ENCODE data around the gene ST3GAL3.
A peak's percentile ranks its signal among the peaks of the same experiment; 100 is the strongest.

The ST3GAL3 gene

DNA sequence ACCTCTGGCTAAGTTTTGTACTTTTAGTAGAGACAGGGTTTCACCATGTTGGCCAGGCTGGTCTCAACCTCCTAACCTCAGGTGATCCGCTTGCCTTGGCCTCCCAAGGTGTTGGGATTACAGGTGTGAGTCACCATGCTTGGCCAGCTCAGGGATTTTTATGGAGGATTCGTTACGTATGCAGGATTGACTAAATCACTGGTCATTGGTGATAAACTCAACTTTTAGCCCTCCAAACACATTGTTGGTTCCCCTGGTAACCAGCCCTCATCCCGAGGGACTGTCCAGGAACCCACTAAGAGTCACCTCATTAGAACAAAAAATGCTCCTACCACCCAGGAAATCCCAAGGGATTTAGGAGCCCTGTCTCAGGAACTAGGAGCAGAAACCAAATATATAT lies 40.4 kb downstream of the ST3GAL3 start:
- Mint-ChIP-seq H3K4me1 (ENCODE audit: low read depth in 2 of 2) (no peaks in the 10 kb centered on the region), H3K27me3 (no peaks in the 10 kb centered on the region), H3K4me3 (no peak overlapping the region), H3K36me3 (ENCODE audit: insufficient read depth) (peaks cover 4% of the 10 kb centered on the region), H3K27ac (no peak overlapping the region), H3K9me3 (no peaks in the 10 kb centered on the region)
- ATAC-seq (replicated peaks): no peak
- no peak for DNase-seq

DNA sequence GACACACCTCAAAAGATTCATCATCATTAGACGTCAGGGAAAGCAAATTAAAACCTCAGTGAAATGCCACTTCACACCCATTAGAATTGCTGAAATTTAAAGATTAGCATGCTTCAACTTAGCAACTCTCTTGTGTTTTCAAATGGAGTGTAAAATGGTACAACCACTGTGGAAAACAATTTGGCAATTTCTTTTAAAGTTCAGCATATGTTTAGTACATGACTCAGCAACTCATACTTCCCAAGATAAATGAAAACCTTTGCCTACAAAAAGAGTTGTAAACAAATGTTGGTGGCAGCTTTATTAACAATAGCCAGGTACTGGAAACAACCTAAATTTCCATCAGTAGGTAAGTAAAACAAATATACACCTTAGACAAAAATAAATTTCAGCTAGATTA lies 42.7 kb downstream of the ST3GAL3 start:
- no peaks in the 10 kb centered on the region for H3K4me1 Mint-ChIP-seq (ENCODE audit: low read depth in 2 of 2)
- H3K36me3 Mint-ChIP-seq (ENCODE audit: insufficient read depth): peaks cover 4% of the 10 kb centered on the region
- no peak for ATAC-seq (replicated peaks)
- DNase-seq: no peak
- H3K27ac Mint-ChIP-seq: no peak overlapping the region
- H3K9me3 Mint-ChIP-seq: no peaks in the 10 kb centered on the region
- H3K4me3 Mint-ChIP-seq: no peak overlapping the region
- no peaks in the 10 kb centered on the region for H3K27me3 Mint-ChIP-seq

DNA sequence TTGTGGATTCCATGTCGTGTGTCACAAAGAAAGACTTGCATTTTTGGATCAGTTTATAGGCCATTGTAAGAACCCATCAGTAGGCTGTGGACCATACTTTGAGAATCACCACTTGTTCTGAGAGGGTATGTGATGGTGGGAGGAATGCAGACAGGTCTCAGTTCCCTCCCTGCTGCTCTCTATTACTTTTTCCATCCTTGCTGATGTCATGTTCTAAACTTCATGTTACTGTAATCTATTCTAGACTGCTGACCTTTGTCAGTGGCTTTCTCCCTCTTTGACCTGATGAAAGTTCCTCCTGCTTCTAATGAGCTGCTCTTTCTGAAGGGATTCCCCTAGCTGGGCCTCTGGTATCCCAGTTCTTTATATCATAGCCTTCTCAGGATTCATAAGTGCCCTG lies 46.1 kb downstream of the ST3GAL3 start:
- Mint-ChIP-seq H3K27me3 (no peaks in the 10 kb centered on the region), H3K9me3 (no peaks in the 10 kb centered on the region), H3K4me3 (no peak overlapping the region), H3K27ac (peak overlapping the region in 1 of 2 donors; percentile 31), H3K36me3 (ENCODE audit: insufficient read depth) (peaks cover 4% of the 10 kb centered on the region), H3K4me1 (ENCODE audit: low read depth in 2 of 2) (no peaks in the 10 kb centered on the region)
- ATAC-seq (replicated peaks) (no peak), DNase-seq (no peak)

DNA sequence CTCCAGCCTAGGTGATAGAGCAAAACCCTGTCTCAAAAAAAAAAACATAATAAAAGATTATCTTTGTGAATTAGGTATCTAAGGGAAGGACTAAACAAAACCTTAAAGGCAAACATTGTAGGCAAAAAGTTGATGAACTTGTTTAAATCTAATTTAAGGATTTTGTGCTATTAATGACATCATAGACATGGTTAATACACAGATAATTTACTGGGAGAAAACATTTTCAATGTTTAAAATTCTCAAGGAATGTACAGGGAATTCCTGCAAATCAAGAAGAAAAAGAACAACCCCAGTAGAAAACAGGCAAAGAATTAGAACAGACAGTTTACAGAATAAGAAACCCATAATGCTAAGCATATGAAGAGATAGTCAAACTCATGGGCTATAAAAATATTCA lies 47.6 kb downstream of the ST3GAL3 start:
- H3K27me3 Mint-ChIP-seq: no peaks in the 10 kb centered on the region
- no peak for ATAC-seq (replicated peaks)
- H3K27ac Mint-ChIP-seq: no peak overlapping the region
- peaks cover 4% of the 10 kb centered on the region for H3K36me3 Mint-ChIP-seq (ENCODE audit: insufficient read depth)
- H3K9me3 Mint-ChIP-seq: no peaks in the 10 kb centered on the region
- no peaks in the 10 kb centered on the region for H3K4me1 Mint-ChIP-seq (ENCODE audit: low read depth in 2 of 2)
- no peak overlapping the region for H3K4me3 Mint-ChIP-seq
- DNase-seq: no peak

DNA sequence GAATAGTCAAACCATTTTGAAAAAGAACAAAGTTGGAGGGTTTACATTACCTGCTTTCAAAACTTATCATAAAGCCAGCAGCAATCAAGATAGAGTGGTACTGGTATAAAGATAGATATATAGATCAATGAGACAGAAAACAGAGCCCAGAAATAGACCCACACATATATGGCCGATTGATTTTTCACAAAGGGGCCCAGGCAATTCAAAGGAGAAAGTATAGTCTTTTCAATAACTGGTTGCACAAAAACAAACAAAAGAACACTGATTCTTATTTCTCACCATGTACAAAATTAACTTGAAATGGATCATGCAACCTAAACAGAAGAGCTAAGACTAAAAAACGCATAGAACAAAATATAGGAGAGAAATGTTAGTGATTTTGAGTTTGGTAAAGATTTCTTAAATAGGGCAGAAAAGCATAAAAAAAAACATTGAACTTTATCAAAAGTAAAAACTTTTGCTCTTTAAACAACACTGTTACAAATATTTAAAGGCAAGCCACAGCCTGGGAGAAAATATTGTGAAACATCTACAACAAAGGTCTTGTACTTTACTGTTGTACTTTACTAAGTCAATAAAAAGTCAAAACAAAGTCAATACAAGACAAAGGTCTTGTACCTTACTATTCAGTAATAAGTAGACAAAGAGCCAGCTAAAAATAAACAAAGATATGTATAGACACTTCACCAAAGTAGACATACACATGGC lies 50.2 kb downstream of the ST3GAL3 start:
- H3K4me3 Mint-ChIP-seq: no peak overlapping the region
- H3K4me1 Mint-ChIP-seq (ENCODE audit: low read depth in 2 of 2): no peaks in the 10 kb centered on the region
- DNase-seq: no peak
- H3K9me3 Mint-ChIP-seq: no peaks in the 10 kb centered on the region
- no peak for ATAC-seq (replicated peaks)
- H3K27ac Mint-ChIP-seq: no peak overlapping the region
- H3K36me3 Mint-ChIP-seq (ENCODE audit: insufficient read depth): peaks cover 2% of the 10 kb centered on the region
- H3K27me3 Mint-ChIP-seq: no peaks in the 10 kb centered on the region

DNA sequence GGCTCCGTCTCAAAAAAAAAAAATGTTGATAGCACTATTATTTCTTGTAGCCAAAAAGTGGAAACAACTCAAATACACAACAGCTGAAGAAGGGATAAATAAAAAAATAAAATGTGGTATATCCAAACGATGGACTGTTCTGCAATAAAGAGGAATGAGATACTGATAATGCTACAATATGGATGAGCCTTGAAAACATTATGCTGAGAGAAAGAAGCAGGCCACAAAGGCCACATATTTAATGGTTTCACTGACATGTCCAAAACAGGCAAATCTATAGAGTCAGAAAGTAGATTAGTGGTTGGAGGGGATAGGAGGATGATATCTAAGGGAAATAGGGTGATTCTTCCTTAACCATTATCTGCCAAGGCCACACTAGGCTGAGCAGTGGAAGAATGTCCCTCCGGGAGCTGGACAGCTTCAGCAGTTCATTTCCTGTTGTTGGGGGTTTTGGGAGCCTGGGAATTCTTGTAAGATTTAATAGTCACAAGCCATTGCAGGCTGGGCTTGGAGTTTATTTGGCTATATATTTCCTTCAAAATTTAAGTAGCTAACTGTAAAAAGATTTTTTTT lies 53.5 kb downstream of the ST3GAL3 start:
- Mint-ChIP-seq H3K4me1 (ENCODE audit: low read depth in 2 of 2) (peaks cover 4% of the 10 kb centered on the region in 2 donors), H3K27ac (peak overlapping the region in 1 of 2 donors; percentile 64), H3K36me3 (ENCODE audit: insufficient read depth) (no peaks in the 10 kb centered on the region), H3K4me3 (no peak overlapping the region), H3K27me3 (no peaks in the 10 kb centered on the region), H3K9me3 (no peaks in the 10 kb centered on the region)
- ATAC-seq (replicated peaks) (no peak), DNase-seq (no peak)

DNA sequence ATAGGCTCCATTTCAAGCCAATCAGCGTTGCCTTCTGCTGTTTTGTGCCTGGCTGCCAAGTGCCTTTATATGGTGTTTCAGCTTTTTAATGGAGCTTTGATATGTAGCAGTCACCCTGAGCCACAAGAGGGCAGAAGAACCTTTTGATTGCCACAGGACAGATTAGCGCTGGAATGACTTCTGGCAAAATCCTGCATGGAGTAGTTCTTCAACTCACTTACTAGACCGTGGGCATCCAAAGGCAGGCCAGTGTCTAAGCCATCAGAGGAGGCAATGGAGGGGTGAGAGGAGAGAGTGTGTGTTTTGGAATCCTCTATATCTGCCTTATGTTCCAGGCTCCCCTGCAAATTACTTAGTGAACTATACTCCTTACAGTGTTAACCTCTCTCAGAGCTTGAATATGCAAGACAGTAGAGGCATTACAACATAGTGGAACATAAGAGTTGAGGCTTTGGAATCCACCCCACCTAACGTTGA lies 56.2 kb downstream of the ST3GAL3 start:
- peak; percentile 72 for ATAC-seq (replicated peaks)
- no peaks in the 10 kb centered on the region for H3K36me3 Mint-ChIP-seq (ENCODE audit: insufficient read depth)
- no peak overlapping the region for H3K4me3 Mint-ChIP-seq
- no peaks in the 10 kb centered on the region for H3K9me3 Mint-ChIP-seq
- peak; percentile 10 to 33 (median 22) for DNase-seq
- H3K27ac Mint-ChIP-seq: peak overlapping the region in 1 of 2 donors; percentile 36
- peaks cover 4% of the 10 kb centered on the region in 2 donors for H3K4me1 Mint-ChIP-seq (ENCODE audit: low read depth in 2 of 2)
- no peaks in the 10 kb centered on the region for H3K27me3 Mint-ChIP-seq

DNA sequence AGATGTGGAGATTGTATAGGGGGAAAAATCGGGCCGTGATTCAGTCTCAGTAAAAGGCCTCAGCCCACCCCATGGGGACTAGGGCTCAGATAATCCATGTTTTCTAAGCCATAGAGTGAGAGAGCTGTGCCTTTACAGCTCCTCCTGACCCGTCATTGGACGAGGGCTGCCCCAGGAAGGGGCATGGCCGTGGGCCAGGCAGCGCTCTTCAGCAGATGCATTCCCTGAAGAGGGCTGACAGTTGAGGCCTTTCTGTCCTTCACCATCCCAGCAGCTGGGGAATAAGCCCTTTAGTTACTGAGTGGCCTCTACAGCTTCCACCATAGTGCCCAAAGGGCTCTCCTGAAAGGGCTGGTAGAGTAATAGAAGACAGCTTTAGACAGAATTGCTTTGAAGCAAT lies 57.2 kb downstream of the ST3GAL3 start:
- no peaks in the 10 kb centered on the region for H3K36me3 Mint-ChIP-seq (ENCODE audit: insufficient read depth)
- H3K9me3 Mint-ChIP-seq: no peaks in the 10 kb centered on the region
- H3K4me3 Mint-ChIP-seq: no peak overlapping the region
- no peak overlapping the region for H3K27ac Mint-ChIP-seq
- no peak for ATAC-seq (replicated peaks)
- DNase-seq: no peak
- H3K27me3 Mint-ChIP-seq: no peaks in the 10 kb centered on the region
- H3K4me1 Mint-ChIP-seq (ENCODE audit: low read depth in 2 of 2): peaks cover 4% of the 10 kb centered on the region in 2 donors

DNA sequence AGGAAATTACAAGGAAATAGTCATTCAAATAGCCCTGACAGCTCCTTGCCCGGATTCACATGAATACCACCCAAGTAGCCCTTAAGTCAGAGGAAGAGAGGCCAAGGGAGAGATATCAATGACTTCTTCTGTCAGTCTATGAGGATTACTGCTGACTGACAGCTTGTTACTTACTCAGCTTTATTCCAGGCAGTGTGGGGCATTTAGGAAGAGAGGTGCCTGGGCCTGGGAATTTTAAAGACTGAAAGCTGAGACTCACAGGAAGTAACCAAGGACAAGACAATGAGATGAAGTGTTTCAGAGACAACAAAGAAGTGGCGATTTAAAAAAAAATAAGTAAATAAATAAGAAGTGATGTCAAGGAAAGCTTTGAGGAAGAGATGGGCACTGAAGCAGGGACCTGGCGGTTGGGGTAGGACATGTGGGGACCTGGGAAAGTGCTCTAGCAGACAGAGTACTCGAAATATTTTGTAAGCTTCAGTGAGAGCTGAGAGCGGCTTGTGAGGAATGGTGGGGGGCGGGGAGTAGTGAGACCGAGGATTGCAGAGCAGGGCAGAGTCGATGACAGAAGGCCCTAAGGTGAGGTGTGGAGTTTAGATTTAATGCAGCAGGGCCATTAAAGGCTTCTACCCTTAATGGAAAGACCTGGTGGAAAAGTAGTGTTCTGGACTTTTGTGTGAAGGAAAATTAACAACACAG lies 58.9 kb downstream of the ST3GAL3 start:
- H3K27ac Mint-ChIP-seq: no peak overlapping the region
- no peak overlapping the region for H3K4me3 Mint-ChIP-seq
- DNase-seq (no peak), ATAC-seq (replicated peaks) (no peak)
- H3K4me1 Mint-ChIP-seq (ENCODE audit: low read depth in 2 of 2): peaks cover 4% of the 10 kb centered on the region in 2 donors
- no peaks in the 10 kb centered on the region for H3K27me3 Mint-ChIP-seq
- H3K36me3 Mint-ChIP-seq (ENCODE audit: insufficient read depth): no peaks in the 10 kb centered on the region
- no peaks in the 10 kb centered on the region for H3K9me3 Mint-ChIP-seq

DNA sequence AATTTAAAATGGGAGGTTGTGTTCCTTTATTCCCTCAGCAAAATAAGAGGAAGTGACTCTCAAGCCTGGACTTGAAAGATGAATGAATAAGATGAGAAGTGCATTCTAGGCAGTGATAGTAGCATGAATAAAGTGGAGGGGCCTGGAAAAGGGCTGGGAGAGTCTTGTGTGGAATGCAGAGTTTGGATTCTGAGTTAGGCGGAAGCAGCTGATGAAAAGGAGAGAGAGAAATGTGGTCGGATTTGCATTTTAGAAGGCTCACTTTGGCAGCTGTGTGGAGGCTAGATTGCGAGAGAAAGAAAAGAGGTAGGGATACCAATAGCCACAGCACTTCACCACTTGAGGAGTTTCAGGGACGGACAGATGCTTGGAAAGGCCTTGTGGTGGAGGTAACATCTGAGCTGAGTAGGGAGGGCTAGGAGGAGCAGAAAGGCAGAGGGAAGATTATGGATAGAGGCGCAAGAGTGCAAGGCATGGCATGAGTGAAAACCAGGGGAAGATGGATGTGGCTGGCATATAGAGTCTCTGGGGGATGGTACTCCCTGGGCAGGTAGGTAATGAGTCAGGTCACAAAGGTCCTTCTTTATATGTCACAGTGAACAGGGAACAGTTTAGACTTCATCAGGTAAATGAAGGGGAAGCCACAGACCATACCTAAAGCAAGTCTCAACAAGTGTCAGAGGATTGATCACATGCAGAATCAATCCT lies 59.6 kb downstream of the ST3GAL3 start:
- H3K4me1 Mint-ChIP-seq (ENCODE audit: low read depth in 2 of 2): peaks cover 4% of the 10 kb centered on the region in 2 donors
- no peaks in the 10 kb centered on the region for H3K27me3 Mint-ChIP-seq
- no peak for ATAC-seq (replicated peaks)
- no peak overlapping the region for H3K4me3 Mint-ChIP-seq
- no peak overlapping the region for H3K27ac Mint-ChIP-seq
- DNase-seq: no peak
- H3K36me3 Mint-ChIP-seq (ENCODE audit: insufficient read depth): peaks cover 1% of the 10 kb centered on the region
- H3K9me3 Mint-ChIP-seq: no peaks in the 10 kb centered on the region

DNA sequence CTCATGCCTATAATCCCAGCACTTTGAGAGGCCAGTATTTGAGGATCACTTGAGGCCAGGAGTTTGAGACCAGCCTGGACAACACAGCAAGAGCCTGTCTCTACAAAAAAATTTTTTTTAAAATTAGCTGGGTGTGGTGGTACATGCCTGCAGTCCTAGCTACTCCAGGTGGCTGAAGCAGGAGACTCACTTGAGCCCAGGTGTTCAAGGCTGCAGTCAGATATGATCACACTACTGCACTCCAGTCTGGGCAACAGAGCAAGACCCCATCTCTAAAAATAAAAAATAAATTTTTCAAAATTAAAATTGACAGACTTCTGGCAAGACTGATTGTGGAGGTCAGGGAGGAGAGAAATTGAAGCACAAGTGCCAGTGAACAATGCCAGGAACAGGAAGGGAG lies 60.8 kb downstream of the ST3GAL3 start:
- H3K27me3 Mint-ChIP-seq: no peaks in the 10 kb centered on the region
- ATAC-seq (replicated peaks): no peak
- H3K4me3 Mint-ChIP-seq: no peak overlapping the region
- no peak overlapping the region for H3K27ac Mint-ChIP-seq
- peaks cover 4% of the 10 kb centered on the region in 2 donors for H3K4me1 Mint-ChIP-seq (ENCODE audit: low read depth in 2 of 2)
- DNase-seq: no peak
- H3K36me3 Mint-ChIP-seq (ENCODE audit: insufficient read depth): peaks cover 8% of the 10 kb centered on the region
- no peaks in the 10 kb centered on the region for H3K9me3 Mint-ChIP-seq

DNA sequence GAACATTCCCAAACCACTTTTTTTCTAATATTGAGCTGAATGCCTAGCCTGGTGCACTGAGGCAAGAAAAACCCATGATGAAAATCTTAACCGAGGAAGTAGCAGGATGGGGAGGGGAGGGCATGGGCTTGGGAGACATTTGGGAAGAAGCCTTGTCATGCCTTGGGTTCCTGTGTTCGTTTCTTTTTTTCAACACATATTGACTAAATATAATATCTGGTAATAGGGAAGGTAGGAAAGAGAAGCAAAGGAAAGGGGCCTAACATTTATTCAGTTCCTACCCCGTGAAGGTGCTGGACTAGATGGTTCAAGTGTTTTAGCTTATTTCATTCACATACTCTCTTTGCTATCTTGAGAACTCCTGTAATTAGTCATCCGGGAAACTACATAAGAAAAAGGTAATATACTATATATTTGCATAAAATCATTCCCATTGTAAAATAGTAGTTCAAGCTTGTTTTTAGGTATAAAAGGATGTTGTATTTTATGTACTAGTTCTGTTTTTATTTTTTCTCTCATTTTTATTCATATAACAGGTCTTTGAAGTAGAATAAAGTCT lies 62.1 kb downstream of the ST3GAL3 start:
- no peak overlapping the region for H3K4me3 Mint-ChIP-seq
- ATAC-seq (replicated peaks) (no peak), DNase-seq (no peak)
- no peaks in the 10 kb centered on the region for H3K9me3 Mint-ChIP-seq
- H3K4me1 Mint-ChIP-seq (ENCODE audit: low read depth in 2 of 2): no peaks in the 10 kb centered on the region
- no peak overlapping the region for H3K27ac Mint-ChIP-seq
- peaks cover 9% of the 10 kb centered on the region for H3K36me3 Mint-ChIP-seq (ENCODE audit: insufficient read depth)
- no peaks in the 10 kb centered on the region for H3K27me3 Mint-ChIP-seq

DNA sequence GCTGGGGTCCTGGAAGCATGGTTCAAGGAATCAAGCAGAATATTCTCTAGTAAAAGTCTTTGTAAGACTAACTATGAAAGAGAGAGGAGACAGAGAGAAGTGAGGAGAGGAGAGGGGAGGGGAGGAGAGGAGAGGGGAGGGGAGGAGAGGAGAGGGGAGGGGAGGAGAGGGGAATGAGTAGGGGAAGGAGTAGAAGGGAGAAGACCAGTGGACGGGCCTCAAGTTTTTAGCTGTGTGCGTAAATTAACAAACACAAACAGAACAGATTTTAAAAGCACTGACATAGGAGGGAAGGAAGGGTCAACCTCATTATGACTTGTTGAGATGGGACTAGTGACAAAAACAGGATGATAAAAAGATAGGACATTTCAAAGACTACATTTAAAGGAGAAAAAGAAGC lies 62.8 kb downstream of the ST3GAL3 start:
- ATAC-seq (replicated peaks): no peak

More for the DNA sequence above, 62.8 kb downstream of the ST3GAL3 start:
- no peaks in the 10 kb centered on the region for H3K4me1 Mint-ChIP-seq (ENCODE audit: low read depth in 2 of 2)
- no peak overlapping the region for H3K27ac Mint-ChIP-seq
- no peaks in the 10 kb centered on the region for H3K9me3 Mint-ChIP-seq
- no peak overlapping the region for H3K4me3 Mint-ChIP-seq
- no peaks in the 10 kb centered on the region for H3K27me3 Mint-ChIP-seq
- DNase-seq: no peak
- peaks cover 9% of the 10 kb centered on the region for H3K36me3 Mint-ChIP-seq (ENCODE audit: insufficient read depth)
